Type B pancreatic cell (in vitro differentiated cells): ENCODE results near the gene PITX3. TPM values are rescaled to one million over a fixed set of nuclear protein-coding genes. Genes with fewer than 3 reads are reported as not detected.
"Not testable (repeated sequence)": the region's sequence is repeated elsewhere in the genome, so short reads cannot be mapped to it uniquely, and the experiment has no call there.

ENCODE experiments used
- DNase-seq: peaks from one replicate; pipeline ENCODE4 v3.0.0; 2021; ENCODE audit warnings: mixed read lengths; ENCODE audit not compliant: unreplicated experiment; ENCODE audit errors: extremely low spot score
- H3K27ac Mint-ChIP-seq: 2 replicates; pipeline ENCODE4 v1.8.0; 2021; ENCODE audit warnings: mild to moderate bottlenecking, mixed read lengths
- H3K27me3 Mint-ChIP-seq: 2 replicates; pipeline ENCODE4 v1.8.0; 2021; ENCODE audit warnings: mixed read lengths
- H3K36me3 Mint-ChIP-seq: 2 replicates; pipeline ENCODE4 v1.8.0; 2021; ENCODE audit warnings: mixed read lengths
- H3K4me1 Mint-ChIP-seq: one replicate; pipeline ENCODE4 v1.8.0; 2021; ENCODE audit warnings: mixed read lengths; ENCODE audit not compliant: unreplicated experiment
- H3K4me3 Mint-ChIP-seq: 2 replicates; pipeline ENCODE4 v1.8.0; 2021; ENCODE audit warnings: mild to moderate bottlenecking, mixed read lengths
- H3K9me3 Mint-ChIP-seq: 2 replicates; pipeline ENCODE4 v1.8.0; 2021; ENCODE audit warnings: mixed read lengths
- CTCF ChIP-seq: fragments of 200-600 bp; sonication (generic); conservative IDR thresholded peaks from 2 replicates; pipeline ENCODE4 v1.5.0; 2021; ENCODE audit warnings: antibody characterized with exemption, mild to moderate bottlenecking
- total RNA-seq: library from RNA; stranded (reverse); gene quantifications from 2 replicates; pipeline ENCODE4 v1.2.1, GENCODE V29; 2021; ENCODE audit warnings: low replicate concordance

Gene PITX3
- total RNA-seq, 1 donor from 2014 or later, result 0.34 TPM

DNA sequence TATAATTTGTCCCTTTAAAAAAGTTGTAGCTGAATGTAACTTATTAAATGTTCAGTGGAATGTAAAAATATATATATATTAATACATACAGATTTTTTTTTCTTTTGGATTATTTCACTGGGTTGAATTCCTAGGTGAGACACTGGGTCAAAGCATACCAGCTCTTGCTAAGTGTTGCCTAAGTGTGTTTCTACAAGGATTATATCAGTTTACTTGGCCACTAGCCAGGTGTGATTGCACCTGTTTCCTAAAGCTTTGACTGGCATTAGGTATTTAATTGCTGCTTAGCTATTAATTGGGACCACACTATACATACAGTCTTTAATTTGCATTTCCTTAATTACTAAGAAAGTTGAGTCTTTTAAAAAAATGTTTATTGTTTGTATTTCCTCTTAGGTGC lies 20.7 kb downstream of the PITX3 start:
- Mint-ChIP-seq H3K4me1 (peaks cover 3% of the 10 kb centered on the region), H3K9me3 (no peaks in the 10 kb centered on the region), H3K27ac (no peak overlapping the region), H3K27me3 (peaks cover 38% of the 10 kb centered on the region), H3K36me3 (no peaks in the 10 kb centered on the region), H3K4me3 (no peak overlapping the region)
- no peak for DNase-seq
- TF ChIP-seq CTCF, result no peak

DNA sequence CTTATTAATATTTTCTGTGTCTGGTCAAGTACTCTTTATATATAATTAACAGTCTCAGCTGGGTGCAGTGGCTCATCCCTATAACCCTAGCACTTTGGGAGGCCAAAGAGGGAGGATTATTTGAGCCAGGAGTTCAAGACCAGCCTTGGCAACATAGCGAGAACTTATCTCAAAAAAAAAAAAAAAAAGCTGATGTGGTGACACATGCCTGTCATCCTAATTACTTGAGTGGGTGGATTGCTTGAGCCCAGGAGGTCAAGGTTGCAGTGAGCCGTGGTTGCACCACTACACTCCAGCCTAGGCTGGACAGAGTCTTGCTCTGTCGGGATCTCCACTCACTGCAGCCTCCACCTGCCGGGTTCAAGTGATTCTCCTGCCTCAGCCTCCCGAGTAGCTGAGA lies 21.9 kb downstream of the PITX3 start:
- Mint-ChIP-seq H3K36me3 (no peaks in the 10 kb centered on the region), H3K27ac (no peak overlapping the region), H3K27me3 (peaks cover 34% of the 10 kb centered on the region), H3K4me3 (no peak overlapping the region), H3K9me3 (no peaks in the 10 kb centered on the region), H3K4me1 (no peaks in the 10 kb centered on the region)
- TF ChIP-seq CTCF, result no peak
- no peak for DNase-seq

GRCh38 chr10:102213599-102213998 lies 27.7 kb downstream of the PITX3 start:
- not testable (repeated sequence) for H3K36me3 Mint-ChIP-seq, H3K9me3 Mint-ChIP-seq, H3K27ac Mint-ChIP-seq, DNase-seq, H3K4me1 Mint-ChIP-seq, H3K4me3 Mint-ChIP-seq
- H3K27me3 Mint-ChIP-seq, result peaks cover 17% of the 10 kb centered on the region

GRCh38 chr10:102211615-102212299 lies 29.6 kb downstream of the PITX3 start:
- no peak for DNase-seq
- peaks cover 14% of the 10 kb centered on the region for H3K27me3 Mint-ChIP-seq
- H3K36me3 Mint-ChIP-seq, result no peaks in the 10 kb centered on the region
- H3K4me1 Mint-ChIP-seq, result no peaks in the 10 kb centered on the region
- H3K9me3 Mint-ChIP-seq, result no peaks in the 10 kb centered on the region
- no peak overlapping the region for H3K27ac Mint-ChIP-seq
- TF ChIP-seq CTCF, result no peak
- no peak overlapping the region for H3K4me3 Mint-ChIP-seq

DNA sequence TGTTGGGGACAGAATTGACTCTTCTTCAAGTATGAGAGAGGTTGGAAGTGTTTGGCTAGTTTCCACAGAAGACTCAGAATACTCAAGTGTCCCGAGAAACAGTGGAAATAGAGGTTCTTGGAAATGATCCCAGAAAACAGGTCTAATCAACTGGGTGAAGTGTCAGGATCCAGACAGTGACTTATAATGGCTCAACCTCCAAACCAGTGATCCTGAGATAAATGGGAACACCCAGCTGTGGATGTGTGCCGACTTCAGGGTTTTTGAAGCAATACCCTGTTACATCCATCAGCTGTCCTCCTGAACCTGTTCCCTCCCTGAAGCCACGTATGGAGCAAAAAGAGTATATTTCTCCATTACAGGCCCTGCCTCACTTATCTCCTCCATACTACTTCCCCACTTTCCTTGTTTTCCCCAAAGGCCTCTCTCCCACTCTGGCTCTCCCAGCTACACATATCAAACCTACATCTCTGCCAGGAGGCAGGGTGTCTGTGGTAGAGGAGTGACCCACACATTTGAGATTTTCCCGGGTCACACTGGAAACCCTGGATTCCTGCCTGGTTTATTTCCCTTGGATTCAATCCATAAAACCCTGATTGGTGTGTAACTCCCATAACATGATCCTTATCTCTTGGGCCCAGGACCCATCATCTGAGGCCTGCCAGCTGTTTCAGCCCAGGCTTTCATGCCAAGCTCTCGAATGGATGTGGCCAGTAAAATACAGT lies 32.8 kb downstream of the PITX3 start:
- peaks cover 9% of the 10 kb centered on the region for H3K27me3 Mint-ChIP-seq
- H3K4me3 Mint-ChIP-seq, result no peak overlapping the region
- DNase-seq, result no peak
- H3K4me1 Mint-ChIP-seq, result no peaks in the 10 kb centered on the region
- H3K9me3 Mint-ChIP-seq, result no peaks in the 10 kb centered on the region
- H3K36me3 Mint-ChIP-seq, result no peaks in the 10 kb centered on the region
- TF ChIP-seq CTCF, result no peak
- H3K27ac Mint-ChIP-seq, result no peak overlapping the region

DNA sequence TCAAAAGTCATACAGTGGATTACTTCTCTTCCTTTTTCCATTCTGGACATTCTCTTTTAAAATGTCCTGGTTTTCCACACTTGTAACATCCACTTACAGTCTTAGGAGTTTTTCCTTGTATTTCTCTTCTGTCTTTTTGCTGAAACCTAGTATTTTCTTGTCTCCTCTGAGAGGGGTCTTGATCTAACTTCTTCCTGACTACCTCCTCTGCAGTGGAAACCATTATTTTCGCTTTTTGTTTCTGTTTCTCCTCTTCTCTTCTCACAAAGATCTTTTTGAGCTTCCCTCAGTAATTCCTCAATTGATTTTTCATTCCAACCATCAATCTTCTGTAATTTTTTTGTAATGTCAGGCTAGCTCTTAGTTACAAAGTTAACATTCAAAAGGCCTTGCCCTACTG lies 38.9 kb downstream of the PITX3 start:
- H3K36me3 Mint-ChIP-seq, result no peaks in the 10 kb centered on the region
- H3K27me3 Mint-ChIP-seq, result peaks cover 24% of the 10 kb centered on the region
- no peak for TF ChIP-seq CTCF
- H3K9me3 Mint-ChIP-seq, result peaks cover 10% of the 10 kb centered on the region
- no peak for DNase-seq
- no peaks in the 10 kb centered on the region for H3K4me1 Mint-ChIP-seq
- no peak overlapping the region for H3K27ac Mint-ChIP-seq
- H3K4me3 Mint-ChIP-seq, result no peak overlapping the region
